ENCODE results near the gene ZNF319. TPM values are rescaled to one million over a fixed set of nuclear protein-coding genes. Genes with fewer than 3 reads are reported as not detected.

Gene ZNF319
- total and polyA plus RNA-seq, 2 of the 4 experiments (the other 2 are of a cell fraction): 0.90 to 6.3 TPM

DNA sequence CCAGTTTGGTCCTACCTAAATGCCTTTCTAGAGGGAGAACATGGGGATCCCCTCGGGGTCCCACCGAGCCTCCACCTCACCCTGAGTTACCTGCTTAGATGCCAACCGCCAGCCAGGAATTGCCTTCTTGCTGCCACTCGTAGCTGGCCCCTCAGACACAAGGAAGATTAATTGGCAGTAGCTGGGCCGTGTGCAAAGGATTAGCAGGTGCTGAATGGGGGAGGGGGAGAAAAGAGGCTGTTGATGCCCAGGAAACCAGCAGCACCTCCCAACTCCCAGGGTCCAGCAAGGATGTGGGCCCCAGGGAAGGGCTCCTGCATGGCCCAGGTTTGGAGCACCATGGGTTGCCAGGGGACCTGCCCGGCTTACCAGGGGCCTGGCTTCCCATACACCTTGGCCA lies 29.5 kb downstream of the ZNF319 start, which contains the start of gene CNGB1:
CNGB1 (minus strand) TSS at position 159 of the 400 bp plus-strand sequence. CDS start 3,842 bp downstream, outside the sequence.
- Histone ChIP-seq H3K4me2 (ENCODE audit: low read depth, low read length) (no peak within 1 kb of the TSS), H2AK9ac (replicated peaks; ENCODE audit: low read depth, low read length, poor library complexity) (no peak within 1 kb of the TSS), H3K4me1 (ENCODE audit: control insufficient read depth, insufficient read depth, low read length) (no peaks in the 10 kb centered on the region; the same call in 1 of the 2 replicates), H3K4me3 (ENCODE audit: insufficient read depth, low read depth, low read length) (no peak within 1 kb of the TSS), H4K20me1 (ENCODE audit: insufficient read depth, low read length) (no peaks in the 10 kb centered on the region), H3K9ac (ENCODE audit: low read depth, low read length) (no peak within 1 kb of the TSS), H3K4ac (ENCODE audit: low read depth, low read length) (no peak within 1 kb of the TSS), H3K27ac (ENCODE audit: insufficient read depth, low read length) (no peak within 1 kb of the TSS), H2BK20ac (ENCODE audit: low read depth, low read length) (no peak within 1 kb of the TSS), H2BK120ac (ENCODE audit: low read depth, low read length) (no peak within 1 kb of the TSS), H4K91ac (ENCODE audit: insufficient read depth, low read depth, low read length) (no peak within 1 kb of the TSS), H3K18ac (ENCODE audit: low read depth, low read length) (no peak within 1 kb of the TSS), H2BK5ac (ENCODE audit: low read depth, low read length, poor library complexity, severe bottlenecking) (no peak within 1 kb of the TSS), H3K27me3 (ENCODE audit: control insufficient read depth, insufficient read depth, low read length) (peaks cover 45% of the 10 kb centered on the region), H3K36me3 (ENCODE audit: control insufficient read depth, insufficient read depth, low read length) (no peaks in the 10 kb centered on the region), H3K79me1 (ENCODE audit: low read depth in 1 of 2, low read length in 2 of 2) (no peaks in the 10 kb centered on the region), H3K23ac (ENCODE audit: low read depth, low read length) (no peak within 1 kb of the TSS), H4K8ac (ENCODE audit: low read depth in 2 of 2, low read length in 2 of 2) (no peak within 1 kb of the TSS), H2AFZ (replicated peaks; ENCODE audit: low read length, poor library complexity) (no peak within 1 kb of the TSS), H3K9me1 (ENCODE audit: insufficient read depth, low read length) (no peaks in the 10 kb centered on the region), H4K5ac (ENCODE audit: low read depth, low read length) (no peak within 1 kb of the TSS), H2BK15ac (ENCODE audit: low read depth, low read length) (no peak within 1 kb of the TSS), H2AK5ac (ENCODE audit: low read depth, low read length) (no peak within 1 kb of the TSS), H3K14ac (replicated peaks; ENCODE audit: low read depth, low read length) (no peak within 1 kb of the TSS), H3K9me3 (ENCODE audit: control insufficient read depth, insufficient read depth, low read length) (peaks cover 2% of the 10 kb centered on the region; the same call in 1 of the 2 replicates), H3K56ac (ENCODE audit: extremely low read depth, insufficient read depth, low read length) (no peak within 1 kb of the TSS)
- WGBS, 2 experiments (ENCODE audit: extremely low coverage in 2 of 2, insufficient read length in 1 of 2): 57% methylated on average over 1 of the region's 6 CpGs; no CpG with 5 or more reads in 1 of the 2 experiments
- in situ Hi-C loops (cut with MboI; ENCODE audit: low sequenced_read_pairs) (no loop called here), intact Hi-C loops (cut with micrococcal nuclease) (no loop called here), dilution Hi-C loops (cut with HindIII; ENCODE audit: low sequenced_read_pairs, unreplicated experiment) (no loop called here)
- BruUV-seq (replicated peaks): no TSS peak
- ATAC-seq (ENCODE audit: low read depth) (no peak), DNase-seq (no peak)
- no peak for TF ChIP-seq MAFK (IDR thresholded peaks at IDR 0.05; ENCODE audit: low read depth, low read length)
- TF ChIP-seq, protein P1, sequence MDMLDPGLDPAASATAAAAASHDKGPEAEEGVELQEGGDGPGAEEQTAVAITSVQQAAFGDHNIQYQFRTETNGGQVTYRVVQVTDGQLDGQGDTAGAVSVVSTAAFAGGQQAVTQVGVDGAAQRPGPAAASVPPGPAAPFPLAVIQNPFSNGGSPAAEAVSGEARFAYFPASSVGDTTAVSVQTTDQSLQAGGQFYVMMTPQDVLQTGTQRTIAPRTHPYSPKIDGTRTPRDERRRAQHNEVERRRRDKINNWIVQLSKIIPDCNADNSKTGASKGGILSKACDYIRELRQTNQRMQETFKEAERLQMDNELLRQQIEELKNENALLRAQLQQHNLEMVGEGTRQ (IDR thresholded peaks at IDR 0.05; ENCODE audit: low read depth, low read length): no peak
- TF ChIP-seq CHD1 (IDR thresholded peaks at IDR 0.05; ENCODE audit: low read depth, low read length): no peak
- TF ChIP-seq BHLHE40 (IDR thresholded peaks at IDR 0.05; ENCODE audit: low read depth, low read length): no peak
- TF ChIP-seq FOS (IDR thresholded peaks at IDR 0.05; ENCODE audit: low read depth, low read length): no peak
- TF ChIP-seq SMC3 (IDR thresholded peaks at IDR 0.05; ENCODE audit: low read depth, low read length): no peak
- TF ChIP-seq MXI1 (IDR thresholded peaks at IDR 0.05; ENCODE audit: borderline replicate concordance, low read depth, low read length): no peak
- TF ChIP-seq NFE2L2 (IDR thresholded peaks at IDR 0.05; ENCODE audit: low read depth, low read length): no peak
- no peak for TF ChIP-seq MAZ (IDR thresholded peaks at IDR 0.05; ENCODE audit: borderline replicate concordance, low read depth, low read length)
- TF ChIP-seq, protein P2, sequence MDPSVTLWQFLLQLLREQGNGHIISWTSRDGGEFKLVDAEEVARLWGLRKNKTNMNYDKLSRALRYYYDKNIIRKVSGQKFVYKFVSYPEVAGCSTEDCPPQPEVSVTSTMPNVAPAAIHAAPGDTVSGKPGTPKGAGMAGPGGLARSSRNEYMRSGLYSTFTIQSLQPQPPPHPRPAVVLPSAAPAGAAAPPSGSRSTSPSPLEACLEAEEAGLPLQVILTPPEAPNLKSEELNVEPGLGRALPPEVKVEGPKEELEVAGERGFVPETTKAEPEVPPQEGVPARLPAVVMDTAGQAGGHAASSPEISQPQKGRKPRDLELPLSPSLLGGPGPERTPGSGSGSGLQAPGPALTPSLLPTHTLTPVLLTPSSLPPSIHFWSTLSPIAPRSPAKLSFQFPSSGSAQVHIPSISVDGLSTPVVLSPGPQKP (IDR thresholded peaks at IDR 0.05; ENCODE audit: borderline replicate concordance, low read depth, low read length): no peak
- POLR2A ChIA-PET (ENCODE audit: unreplicated experiment): no interaction called here
- CTCF ChIA-PET: no interaction called here
